GM18508 (cell line): ENCODE measurements around the gene VRTN.
"Not testable (repeated sequence)": the region's sequence is repeated elsewhere in the genome, so short reads cannot be mapped to it uniquely, and the experiment has no call there.

Experiments
- ATAC-seq: cut with Tn5 transposase; IDR thresholded peaks from one replicate; pipeline ENCODE4 v1.9.1; 2021; ENCODE audit warnings: moderate number of reproducible peaks; ENCODE audit not compliant: insufficient read depth, unreplicated experiment

The VRTN gene

GRCh38 chr14:74348735-74349463 lies 628 bp downstream of the VRTN start:
- no peak for ATAC-seq

- no peak for ATAC-seq
Observed at GRCh38 chr14:74349757-74350156, 1.5 kb downstream of the VRTN start.

GRCh38 chr14:74350211-74350927 lies 2.1 kb downstream of the VRTN start:
- ATAC-seq: no peak

GRCh38 chr14:74350928-74351323 lies 2.7 kb downstream of the VRTN start:
- ATAC-seq: no peak

- no peak for ATAC-seq
Observed at GRCh38 chr14:74356892-74357575, 8.8 kb downstream of the VRTN start.

GRCh38 chr14:74357585-74357984 lies 9.3 kb downstream of the VRTN start:
- no peak for ATAC-seq

GRCh38 chr14:74358176-74358829 lies 10.0 kb downstream of the VRTN start:
- no peak for ATAC-seq

GRCh38 chr14:74360163-74360562 lies 11.9 kb downstream of the VRTN start:
- no peak for ATAC-seq

GRCh38 chr14:74362361-74362915 lies 14.2 kb downstream of the VRTN start:
- no peak for ATAC-seq

- no peak for ATAC-seq
Observed at GRCh38 chr14:74364271-74364880, 16.1 kb downstream of the VRTN start.

- no peak for ATAC-seq
Observed at GRCh38 chr14:74368026-74368425, 19.8 kb downstream of the VRTN start.

GRCh38 chr14:74368441-74368840 lies 20.2 kb downstream of the VRTN start:
- ATAC-seq: no peak

GRCh38 chr14:74377976-74378690 lies 29.9 kb downstream of the VRTN start:
- no peak for ATAC-seq

- no peak for ATAC-seq
Observed at GRCh38 chr14:74380172-74380571, 31.9 kb downstream of the VRTN start.

- ATAC-seq: no peak
Observed at GRCh38 chr14:74380845-74381244, 32.6 kb downstream of the VRTN start.

GRCh38 chr14:74381571-74381970 lies 33.3 kb downstream of the VRTN start:
- ATAC-seq: not testable (repeated sequence)

- no peak for ATAC-seq
Observed at GRCh38 chr14:74382231-74382630, 34.0 kb downstream of the VRTN start.

- no peak for ATAC-seq
Observed at GRCh38 chr14:74389980-74390379, 41.7 kb downstream of the VRTN start.

GRCh38 chr14:74390505-74390904 lies 42.2 kb downstream of the VRTN start:
- ATAC-seq: not testable (repeated sequence)
